Natural killer cell (primary cell): Measurements from ENCODE around the gene STIL. TPM values are rescaled to one million over a fixed set of nuclear protein-coding genes. Genes with fewer than 3 reads are reported as not detected.
"Not testable (repeated sequence)": the region's sequence is repeated elsewhere in the genome, so short reads cannot be mapped to it uniquely, and the experiment has no call there.

Experiments used
- ATAC-seq, 3 donors: fragments of 150-1000 bp in 2 of 3; fragments of 200-7000 bp in 1 of 3; cut with Tn5 transposase; 1 replicate in 1 of 3; 2 replicates in 2 of 3; pipeline ENCODE4 v1.10.0; 2021; ENCODE audit warnings: mild to moderate bottlenecking in 2 of 3, moderate library complexity in 2 of 3
- DNase-seq, 2 donors: peaks; one replicate each; pipeline versions ENCODE4 v3.0.0 to v3.0.0-alpha.2; 2013 to 2021; ENCODE audit warnings: mixed read lengths in 1 of 2
- H3K27ac ChIP-seq: one replicate; pipeline ENCODE4 v1.5.1; 2013; ENCODE audit warnings: mild to moderate bottlenecking, low read length
- H3K27me3 ChIP-seq: one replicate; pipeline ENCODE4 v1.6.1; 2013; ENCODE audit warnings: low read length; ENCODE audit not compliant: control insufficient read depth, insufficient read depth
- H3K36me3 ChIP-seq: one replicate; pipeline ENCODE4 v1.6.1; 2013; ENCODE audit warnings: low read length; ENCODE audit not compliant: control insufficient read depth, insufficient read depth
- H3K4me1 ChIP-seq: one replicate; pipeline ENCODE4 v1.6.1; 2013; ENCODE audit warnings: low read length; ENCODE audit not compliant: control insufficient read depth, insufficient read depth
- H3K4me3 ChIP-seq: one replicate; pipeline ENCODE4 v1.5.1; 2013; ENCODE audit warnings: low read length
- H3K9me3 ChIP-seq: one replicate; pipeline ENCODE4 v1.6.1; 2013; ENCODE audit warnings: low read length; ENCODE audit not compliant: control insufficient read depth, insufficient read depth
- H3K27ac Mint-ChIP-seq, 2 donors: one replicate each; pipeline ENCODE4 v1.8.0; 2022; ENCODE audit warnings: mild to moderate bottlenecking in 2 of 2, mixed read lengths in 2 of 2, moderate library complexity in 1 of 2
- H3K27me3 Mint-ChIP-seq, 2 donors: one replicate each; pipeline ENCODE4 v1.8.0; 2022; ENCODE audit warnings: low read depth in 2 of 2, mixed read lengths in 2 of 2
- H3K36me3 Mint-ChIP-seq: one replicate; pipeline ENCODE4 v1.8.0; 2022; ENCODE audit warnings: mixed read lengths
- H3K4me1 Mint-ChIP-seq, 2 donors: one replicate each; pipeline ENCODE4 v1.8.0; 2022; ENCODE audit warnings: mixed read lengths in 2 of 2
- H3K4me3 Mint-ChIP-seq: one replicate; pipeline ENCODE4 v1.8.0; 2022; ENCODE audit warnings: mild to moderate bottlenecking, moderate library complexity, mixed read lengths
- H3K9me3 Mint-ChIP-seq, 2 donors: one replicate each; pipeline ENCODE4 v1.8.0; 2022; ENCODE audit warnings: mixed read lengths in 2 of 2
- CTCF ChIP-seq: fragments of 200-600 bp; IDR thresholded peaks from one replicate; pipeline ENCODE4 v1.8.0; 2022; ENCODE audit warnings: antibody characterized with exemption
- WGBS: methylation state at CpG from one replicate; pipeline ENCODE4 v1.1.7; 2013; ENCODE audit warnings: missing lambda C conversion rate; ENCODE audit not compliant: insufficient coverage; 5-methylcytosine and 5-hydroxymethylcytosine counted together
- intact Hi-C: fragments of 100-400 bp; cut with micrococcal nuclease; formaldehyde crosslinking; loops from one replicate; pipeline ENCODE4 v1.14.2; 2022
- total RNA-seq, 4 donors: library from RNA; stranded (reverse); fragments of 120-200 nt in 1 of 4; gene quantifications; one replicate each; pipeline versions ENCODE4 v1.2.3 to v1.2.4, GENCODE V29; 2013 to 2022

The STIL gene
- total RNA-seq, 3 donors from 2014 or later (not counting 1 experiment from before 2014, with no cell fraction given), result 2.1 to 2.9 (median 2.4) TPM

DNA sequence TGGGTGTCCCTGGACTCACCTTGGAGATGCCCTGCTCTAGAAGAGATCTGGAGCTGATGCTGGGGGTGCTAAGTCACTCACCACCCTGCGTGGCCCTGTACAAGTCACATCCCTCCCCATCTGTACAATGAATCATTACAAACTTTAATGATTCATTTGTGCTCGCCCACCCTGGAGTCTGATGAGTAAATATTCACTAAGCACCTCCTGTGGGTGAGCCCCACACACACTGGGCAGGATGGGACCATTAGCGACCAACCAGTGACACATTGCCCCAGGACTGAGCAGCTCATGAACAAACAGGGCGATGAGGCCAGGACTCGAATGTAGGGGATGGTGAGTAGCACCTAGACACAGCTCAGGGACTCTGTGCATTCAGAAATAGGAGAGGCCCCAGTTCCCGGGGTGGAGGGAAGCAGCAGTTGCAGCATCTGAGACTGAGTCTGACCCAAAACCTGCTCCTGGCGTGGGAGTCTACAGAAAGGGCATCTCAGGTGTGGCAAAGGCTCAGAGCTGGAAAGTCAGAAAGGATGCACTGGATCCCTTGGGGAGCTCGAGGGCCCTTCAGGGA lies 106.1 kb downstream of the STIL start:
- H3K27me3 Mint-ChIP-seq, result peaks cover 9 to 30% of the 10 kb centered on the region in 2 donors
- H3K36me3 Mint-ChIP-seq, result no peaks in the 10 kb centered on the region
- H3K4me1 Mint-ChIP-seq, result no peaks in the 10 kb centered on the region
- Histone ChIP-seq H3K4me3 (no peak overlapping the region), H3K36me3 (no peaks in the 10 kb centered on the region), H3K9me3 (no peaks in the 10 kb centered on the region), H3K27me3 (no peaks in the 10 kb centered on the region), H3K27ac (no peak overlapping the region), H3K4me1 (no peaks in the 10 kb centered on the region)
- DNase-seq (no peak), ATAC-seq (no peak)
- no peaks in the 10 kb centered on the region for H3K9me3 Mint-ChIP-seq
- intact Hi-C loops, result no loop called here
- no peak overlapping the region for H3K27ac Mint-ChIP-seq
- TF ChIP-seq CTCF, result no peak
- H3K4me3 Mint-ChIP-seq, result no peak overlapping the region
- WGBS, result 68% methylated on average over 8 of the region's 8 CpGs

DNA sequence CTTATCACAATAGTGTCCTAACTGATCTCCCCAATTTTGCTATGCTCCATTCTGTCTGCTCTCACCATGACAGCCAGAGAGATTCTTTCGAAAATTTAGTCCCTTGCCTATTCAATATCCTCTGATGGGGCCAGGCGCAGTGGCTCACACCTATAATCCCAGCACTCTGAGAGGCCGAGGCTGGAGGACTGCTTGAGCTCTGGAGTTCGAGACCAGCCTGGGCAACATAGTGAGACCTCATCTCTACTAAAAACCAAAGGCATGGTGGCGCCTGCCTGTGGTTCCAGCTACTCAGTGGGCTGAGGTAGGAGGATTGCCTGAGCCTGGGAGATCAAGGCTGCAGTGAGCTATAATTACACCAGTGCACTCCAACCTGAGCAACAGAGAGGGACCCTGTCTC lies 108.0 kb downstream of the STIL start:
- 95% methylated on average over 4 of the region's 5 CpGs for WGBS
- ATAC-seq, result no peak
- no peak for DNase-seq

DNA sequence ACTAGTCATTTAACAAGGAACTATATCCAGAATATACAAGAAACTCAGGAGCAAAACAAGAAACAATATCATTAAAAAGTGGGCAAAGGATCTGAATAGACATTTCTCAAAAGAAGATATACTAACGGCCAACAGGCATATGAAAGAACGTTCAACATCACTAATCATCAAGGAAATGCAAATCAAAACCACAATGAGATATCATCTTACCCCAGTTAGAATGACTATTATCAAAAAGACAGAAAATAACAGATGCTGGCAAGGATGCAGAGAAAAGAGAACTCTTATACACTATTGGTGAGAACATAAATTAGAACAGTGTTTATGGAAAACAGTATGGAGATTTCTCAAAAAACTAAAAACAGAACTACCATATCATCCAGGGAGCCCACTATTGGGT lies 110.4 kb downstream of the STIL start:
- H3K27ac Mint-ChIP-seq, H3K9me3 ChIP-seq, H3K27ac ChIP-seq, H3K36me3 ChIP-seq, intact Hi-C loops, H3K9me3 Mint-ChIP-seq, H3K4me1 Mint-ChIP-seq, H3K4me3 ChIP-seq, H3K4me3 Mint-ChIP-seq, H3K4me1 ChIP-seq, DNase-seq, H3K27me3 ChIP-seq, ATAC-seq, H3K36me3 Mint-ChIP-seq: not testable (repeated sequence)
- H3K27me3 Mint-ChIP-seq, result peaks cover 10 to 30% of the 10 kb centered on the region in 2 donors
- WGBS, result 0% methylated on average over 2 of the region's 2 CpGs

More for the DNA sequence above, 108.0 kb downstream of the STIL start:
- Mint-ChIP-seq H3K27ac (no peak overlapping the region), H3K27me3 (peaks cover 9 to 30% of the 10 kb centered on the region in 2 donors), H3K4me3 (no peak overlapping the region), H3K36me3 (no peaks in the 10 kb centered on the region), H3K9me3 (no peaks in the 10 kb centered on the region), H3K4me1 (no peaks in the 10 kb centered on the region)
- TF ChIP-seq CTCF, result no peak
- intact Hi-C loops, result no loop called here
- H3K27ac ChIP-seq, result no peak overlapping the region
- H3K4me3 ChIP-seq, result no peak overlapping the region
- H3K4me1 ChIP-seq, result no peaks in the 10 kb centered on the region
- no peaks in the 10 kb centered on the region for H3K9me3 ChIP-seq
- no peaks in the 10 kb centered on the region for H3K27me3 ChIP-seq
- H3K36me3 ChIP-seq, result no peaks in the 10 kb centered on the region

DNA sequence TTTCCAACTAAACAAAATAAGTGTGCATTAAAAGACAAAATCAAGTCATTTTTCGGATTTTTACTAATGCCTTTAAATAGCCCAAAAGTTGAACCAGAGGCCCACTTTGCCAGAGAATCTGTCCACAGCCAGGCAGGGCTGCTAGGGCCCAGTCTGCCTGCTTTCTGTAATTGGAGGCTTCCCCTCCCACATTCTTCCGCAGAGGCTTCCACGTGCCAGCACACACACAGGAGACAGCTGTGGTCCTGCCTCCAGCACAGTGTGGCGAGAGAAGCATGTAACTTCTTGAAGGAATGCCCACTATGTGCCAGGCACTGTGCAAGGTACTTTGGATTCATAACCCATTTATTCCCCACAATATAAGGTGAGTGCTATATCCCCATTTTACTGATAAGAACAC lies 112.8 kb downstream of the STIL start:
- Histone ChIP-seq H3K4me3 (no peak overlapping the region), H3K27me3 (no peaks in the 10 kb centered on the region), H3K9me3 (no peaks in the 10 kb centered on the region), H3K27ac (no peak overlapping the region), H3K4me1 (no peaks in the 10 kb centered on the region), H3K36me3 (no peaks in the 10 kb centered on the region)
- ATAC-seq (no peak), DNase-seq (no peak)
- Mint-ChIP-seq H3K27ac (no peak overlapping the region), H3K9me3 (no peaks in the 10 kb centered on the region), H3K4me3 (no peak overlapping the region), H3K4me1 (no peaks in the 10 kb centered on the region), H3K27me3 (peaks cover 20 to 31% of the 10 kb centered on the region in 2 donors), H3K36me3 (no peaks in the 10 kb centered on the region)
- TF ChIP-seq CTCF, result no peak
- WGBS, result 55% methylated on average over 4 of the region's 4 CpGs
- intact Hi-C loops, result no loop called here

Other genes with a start within 250 kb of the STIL start
- gene CYP4Z1, start 246.9 kb downstream of the STIL start, total RNA-seq, result not detected
- not detected for gene CYP4A22, start 176.7 kb downstream of the STIL start, total RNA-seq
- under 1 TPM in 1 of 3 donors, not detected in 2; 0.54 TPM for gene PDZK1IP1, start 124.1 kb downstream of the STIL start, total RNA-seq
- gene TAL1, start 81.9 kb downstream of the STIL start, total RNA-seq, result 1 to 10 TPM in 2 of 3 donors, under 1 TPM in 1; 0.91 to 6.7 (median 3.5) TPM
- 10 to 100 TPM; 70.6 to 76.1 (median 74.1) TPM for gene CMPK1, start 19.6 kb upstream of the STIL start, total RNA-seq
- gene FOXE3, start 102.1 kb upstream of the STIL start, total RNA-seq, result not detected
- 1 to 10 TPM in 2 of 3 donors, under 1 TPM in 1; 0.49 to 1.4 (median 1.1) TPM for gene FOXD2, start 123.9 kb upstream of the STIL start, total RNA-seq